AG04450 (cell line): Measurements from ENCODE around the gene MIPOL1. TPM values are rescaled to one million over a fixed set of nuclear protein-coding genes. Genes with fewer than 3 reads are reported as not detected.

Experiments used
- CTCF ChIA-PET: fragments of 300-600, 350-600 bp; formaldehyde crosslinking; extraction: SDS; loops from one replicate; lab custom pipeline; 2022; ENCODE audit warnings: antibody characterized with exemption, inconsistent platforms; lab: Charles Lee
- POLR2A ChIA-PET: fragments of 350-600 bp; formaldehyde crosslinking; extraction: SDS; loops from one replicate; lab custom pipeline; 2021; ENCODE audit warnings: antibody characterized with exemption, inconsistent platforms; lab: Yijun Ruan, JAX
- DNase-seq: peaks from one replicate; pipeline ENCODE4 v3.0.0-alpha.2; 2011; ENCODE audit warnings: low read depth, low spot score
- H3K27ac ChIP-seq: one replicate; pipeline ENCODE4 v1.5.1; 2012; ENCODE audit warnings: low read depth, low read length, control low read depth
- H3K27me3 ChIP-seq: one replicate; pipeline ENCODE4 v1.6.0; 2012; ENCODE audit warnings: low read length; ENCODE audit not compliant: control insufficient read depth, insufficient read depth
- H3K4me3 ChIP-seq: 2 replicates; pipeline ENCODE4 v1.5.1; 2011; ENCODE audit warnings: mild to moderate bottlenecking, low read depth, low read length, control low read depth
- H3K9me3 ChIP-seq: 2 replicates; pipeline ENCODE4 v1.5.1; 2012; ENCODE audit warnings: low read length; ENCODE audit not compliant: control insufficient read depth, insufficient read depth
- polyA plus RNA-seq: library from polyadenylated mRNA; depleted of rRNA; stranded (reverse); fragments of >200 nt; gene quantifications from 2 replicates; pipeline ENCODE4 v1.2.3, GENCODE V29; 2011
- TF ChIP-seq, protein P1 (sequence below): IDR thresholded peaks from 2 replicates; pipeline ENCODE4 v1.5.1; 2011; ENCODE audit warnings: low read depth, low read length, control low read depth, inconsistent platforms

MIPOL1 gene
- polyA plus RNA-seq, 1 experiment: 7.0 TPM

- POLR2A ChIA-PET: no interaction called here
Measured at GRCh38 chr14:37464192-37464858, 266.6 kb downstream of the MIPOL1 start.

GRCh38 chr14:37466003-37466622 lies 268.4 kb downstream of the MIPOL1 start:
- H3K27ac ChIP-seq: no peak overlapping the region
- H3K27me3 ChIP-seq: no peaks in the 10 kb centered on the region
- H3K9me3 ChIP-seq: no peaks in the 10 kb centered on the region
- ChIA-PET CTCF (no interaction called here), POLR2A (no interaction called here)
- TF ChIP-seq, protein P1, sequence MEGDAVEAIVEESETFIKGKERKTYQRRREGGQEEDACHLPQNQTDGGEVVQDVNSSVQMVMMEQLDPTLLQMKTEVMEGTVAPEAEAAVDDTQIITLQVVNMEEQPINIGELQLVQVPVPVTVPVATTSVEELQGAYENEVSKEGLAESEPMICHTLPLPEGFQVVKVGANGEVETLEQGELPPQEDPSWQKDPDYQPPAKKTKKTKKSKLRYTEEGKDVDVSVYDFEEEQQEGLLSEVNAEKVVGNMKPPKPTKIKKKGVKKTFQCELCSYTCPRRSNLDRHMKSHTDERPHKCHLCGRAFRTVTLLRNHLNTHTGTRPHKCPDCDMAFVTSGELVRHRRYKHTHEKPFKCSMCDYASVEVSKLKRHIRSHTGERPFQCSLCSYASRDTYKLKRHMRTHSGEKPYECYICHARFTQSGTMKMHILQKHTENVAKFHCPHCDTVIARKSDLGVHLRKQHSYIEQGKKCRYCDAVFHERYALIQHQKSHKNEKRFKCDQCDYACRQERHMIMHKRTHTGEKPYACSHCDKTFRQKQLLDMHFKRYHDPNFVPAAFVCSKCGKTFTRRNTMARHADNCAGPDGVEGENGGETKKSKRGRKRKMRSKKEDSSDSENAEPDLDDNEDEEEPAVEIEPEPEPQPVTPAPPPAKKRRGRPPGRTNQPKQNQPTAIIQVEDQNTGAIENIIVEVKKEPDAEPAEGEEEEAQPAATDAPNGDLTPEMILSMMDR: no peak
- no peak overlapping the region for H3K4me3 ChIP-seq
- DNase-seq: no peak

More at GRCh38 chr14:37464192-37464858, 266.6 kb downstream of the MIPOL1 start:
- H3K27ac ChIP-seq: no peak overlapping the region
- no peaks in the 10 kb centered on the region for H3K9me3 ChIP-seq
- DNase-seq: no peak
- TF ChIP-seq, protein P1: no peak
- CTCF ChIA-PET: no interaction called here
- H3K27me3 ChIP-seq: no peaks in the 10 kb centered on the region
- H3K4me3 ChIP-seq: no peak overlapping the region

DNA sequence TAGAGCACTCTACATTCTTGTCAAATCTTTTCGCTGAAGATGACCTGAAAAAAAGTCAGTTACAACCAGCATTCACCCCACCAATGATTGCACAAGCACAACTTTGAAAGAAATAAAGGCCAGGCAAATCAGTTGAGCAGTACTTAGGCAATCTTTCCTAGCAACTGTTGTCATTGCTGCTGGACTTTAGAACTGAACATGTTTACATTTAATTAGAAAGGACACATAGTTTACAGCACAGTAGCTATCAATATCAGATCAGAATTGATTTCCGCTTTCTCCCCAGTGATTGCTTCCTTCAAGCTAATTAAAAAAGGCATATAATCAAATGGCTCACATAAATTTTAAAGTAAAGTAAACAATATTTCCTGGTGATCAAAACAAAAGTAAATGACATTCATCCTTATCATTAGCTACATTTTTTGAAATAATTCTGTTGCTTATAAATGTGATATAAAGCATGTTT lies 268.9 kb downstream of the MIPOL1 start:
- TF ChIP-seq, protein P1: no peak
- Histone ChIP-seq H3K27me3 (no peaks in the 10 kb centered on the region), H3K4me3 (no peak overlapping the region), H3K9me3 (no peaks in the 10 kb centered on the region), H3K27ac (no peak overlapping the region)
- CTCF ChIA-PET: no interaction called here
- POLR2A ChIA-PET: no interaction called here
- DNase-seq: no peak

DNA sequence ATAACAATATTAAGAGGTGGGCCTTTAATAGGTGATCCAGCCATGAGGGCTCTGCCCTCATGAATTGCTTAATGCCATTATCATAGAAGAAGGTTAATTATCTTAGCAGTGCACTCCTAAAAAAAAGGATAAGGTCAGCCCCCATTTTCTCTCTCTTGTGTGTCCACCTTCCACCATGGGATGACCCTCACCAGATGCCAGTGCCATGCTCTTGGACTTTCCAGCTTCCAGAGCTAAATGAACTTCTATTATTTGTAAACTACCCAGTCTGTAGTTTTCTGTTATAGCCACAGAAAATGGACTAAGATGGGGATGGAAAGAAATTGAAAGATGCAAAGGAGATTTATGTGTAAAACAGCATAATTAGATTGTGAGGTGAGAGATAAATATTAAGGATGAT lies 271.9 kb downstream of the MIPOL1 start:
- H3K27ac ChIP-seq: no peak overlapping the region
- H3K9me3 ChIP-seq: no peaks in the 10 kb centered on the region
- no peak for DNase-seq
- no peaks in the 10 kb centered on the region for H3K27me3 ChIP-seq
- TF ChIP-seq, protein P1: no peak
- ChIA-PET CTCF (no interaction called here), POLR2A (no interaction called here)
- H3K4me3 ChIP-seq: no peak overlapping the region

DNA sequence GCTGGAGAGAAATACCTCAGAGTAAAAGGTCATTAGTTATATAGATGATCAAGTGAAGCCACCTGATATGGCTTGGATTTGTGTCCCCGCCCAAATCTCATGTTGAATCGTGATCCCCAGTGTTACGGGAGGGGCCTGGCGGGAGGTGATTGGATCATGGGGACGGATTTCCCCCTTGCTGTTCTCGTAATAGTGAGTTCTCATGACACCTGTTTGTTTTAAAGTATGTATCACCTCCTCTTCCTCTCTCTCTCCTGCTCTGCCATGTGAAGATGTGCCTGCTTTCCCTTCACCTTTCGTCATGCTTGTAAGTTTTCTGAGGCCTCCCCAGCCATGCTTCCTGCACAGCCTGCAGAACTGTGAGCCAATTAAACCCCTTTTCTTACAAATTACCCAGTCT lies 272.5 kb downstream of the MIPOL1 start:
- Histone ChIP-seq H3K27ac (no peak overlapping the region), H3K4me3 (no peak overlapping the region), H3K27me3 (no peaks in the 10 kb centered on the region), H3K9me3 (no peaks in the 10 kb centered on the region)
- ChIA-PET CTCF (no interaction called here), POLR2A (no interaction called here)
- TF ChIP-seq, protein P1: no peak
- DNase-seq: no peak
